CD8-positive, alpha-beta memory T cell (primary cell): ENCODE data around the gene DNAJC8. TPM values are rescaled to one million over a fixed set of nuclear protein-coding genes. Genes with fewer than 3 reads are reported as not detected.

Experiments used
- CTCF ChIA-PET: fragments of 350-600 bp; sonication (Branson Sonifier 250); formaldehyde crosslinking; loops from one replicate; lab custom pipeline; 2021; ENCODE audit warnings: antibody characterized with exemption; lab: Charles Lee
- POLR2A ChIA-PET: fragments of 350-600 bp; sonication (Branson Sonifier 250); formaldehyde crosslinking; loops from one replicate; lab custom pipeline; 2021; ENCODE audit warnings: antibody characterized with exemption; lab: Charles Lee
- DNase-seq, 5 donors: peaks; one replicate each; pipeline versions ENCODE4 v3.0.0 to v3.0.0-alpha.2; 2020 to 2022; ENCODE audit warnings: mixed read lengths in 1 of 5
- H3K27ac ChIP-seq: one replicate; pipeline ENCODE4 v1.7.0; 2013; ENCODE audit warnings: low read depth, mild to moderate bottlenecking, low read length, moderate library complexity
- H3K27me3 ChIP-seq: 2 replicates; pipeline ENCODE4 v1.7.0; 2013; ENCODE audit warnings: low read length, mild to moderate bottlenecking; ENCODE audit not compliant: insufficient read depth, poor library complexity, severe bottlenecking
- H3K36me3 ChIP-seq: 2 replicates; pipeline ENCODE4 v1.7.0; 2013; ENCODE audit warnings: mild to moderate bottlenecking, low read length, moderate library complexity; ENCODE audit not compliant: insufficient read depth
- H3K4me1 ChIP-seq: 2 replicates; pipeline ENCODE4 v1.7.0; 2013; ENCODE audit warnings: mild to moderate bottlenecking, low read length, moderate library complexity; ENCODE audit not compliant: insufficient read depth
- H3K4me3 ChIP-seq: 2 replicates; pipeline ENCODE4 v1.7.0; 2013; ENCODE audit warnings: mild to moderate bottlenecking, low read length
- H3K9me3 ChIP-seq: 2 replicates; pipeline ENCODE4 v1.7.0; 2013; ENCODE audit warnings: mild to moderate bottlenecking, low read length
- H3K27ac Mint-ChIP-seq, 8 donors: one replicate each; pipeline ENCODE4 v1.8.0; 2020 to 2021; ENCODE audit warnings: mixed read lengths in 8 of 8, mild to moderate bottlenecking in 6 of 8, inconsistent platforms in 3 of 8, moderate library complexity in 3 of 8
- H3K27me3 Mint-ChIP-seq, 2 donors: one replicate each; pipeline ENCODE4 v1.8.0; 2020 to 2021; ENCODE audit warnings: mixed read lengths in 2 of 2, mild to moderate bottlenecking in 1 of 2, moderate library complexity in 1 of 2
- H3K36me3 Mint-ChIP-seq, 3 donors: one replicate each; pipeline ENCODE4 v1.8.0; 2020 to 2021; ENCODE audit warnings: mixed read lengths in 3 of 3, inconsistent platforms in 1 of 3, mild to moderate bottlenecking in 1 of 3
- H3K4me1 Mint-ChIP-seq, 3 donors: one replicate each; pipeline ENCODE4 v1.8.0; 2020 to 2021; ENCODE audit warnings: mixed read lengths in 3 of 3, inconsistent platforms in 1 of 3, mild to moderate bottlenecking in 1 of 3
- H3K4me3 Mint-ChIP-seq, 7 donors: one replicate each; pipeline ENCODE4 v1.8.0; 2020 to 2021; ENCODE audit warnings: mixed read lengths in 7 of 7, mild to moderate bottlenecking in 6 of 7, moderate library complexity in 4 of 7, inconsistent platforms in 2 of 7
- H3K9me3 Mint-ChIP-seq, 5 donors: one replicate each; pipeline ENCODE4 v1.8.0; 2020 to 2022; ENCODE audit warnings: mixed read lengths in 5 of 5, mild to moderate bottlenecking in 3 of 5, moderate library complexity in 2 of 5, inconsistent platforms in 1 of 5
- polyA plus RNA-seq: library from polyadenylated mRNA; unstranded; fragments of 300-500 nt; fragmentation: Illumina TruSeq; gene quantifications from one replicate; pipeline ENCODE4 v1.2.3, GENCODE V29; 2021
- total RNA-seq, 2 experiments: library from RNA; stranded (reverse); gene quantifications; one replicate each; pipeline ENCODE4 v1.2.3, GENCODE V29; 2021

DNAJC8 gene
- total and polyA plus RNA-seq, 3 experiments from 2014 or later = 98.4 to 172 (median 104) TPM

DNA sequence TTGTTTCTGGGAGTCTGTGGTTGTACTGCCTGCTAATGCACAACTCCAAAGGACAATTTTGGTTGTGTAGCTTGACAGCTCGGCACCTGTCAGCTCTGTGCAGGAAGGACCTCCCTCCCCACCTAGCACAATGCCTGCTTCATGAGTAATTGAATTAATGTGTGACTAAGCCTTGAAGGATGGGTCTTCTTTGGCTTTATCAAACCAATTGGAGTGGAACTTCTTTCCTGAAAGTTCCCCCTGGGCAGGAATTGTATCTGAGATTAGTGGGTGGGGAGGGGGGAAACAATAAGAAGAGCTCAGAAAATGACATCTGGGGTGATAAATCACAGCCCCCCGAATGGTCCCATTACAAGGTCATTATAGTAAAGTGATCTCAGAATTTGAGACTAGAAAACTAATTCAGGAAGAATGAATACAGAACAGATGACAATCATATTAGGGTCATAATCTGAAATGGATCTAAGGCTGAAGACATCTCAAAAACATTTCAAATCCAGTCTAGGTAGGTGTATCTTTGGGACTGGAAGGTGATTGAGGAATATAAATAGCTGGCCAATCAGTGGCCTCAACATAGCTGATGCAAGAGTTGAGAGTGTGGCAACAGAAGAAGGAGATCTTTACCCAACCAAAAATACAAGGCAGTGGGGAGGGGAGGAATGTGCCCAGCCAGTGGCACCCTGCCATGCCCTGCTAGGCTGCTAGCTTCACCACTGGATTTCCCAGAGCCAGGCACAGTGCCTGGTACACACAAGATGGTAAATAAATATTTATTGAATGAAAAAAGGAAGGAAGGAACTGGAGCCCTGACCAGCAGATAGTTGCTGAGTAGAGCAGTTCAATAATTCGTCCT lies 16.4 kb upstream of the DNAJC8 start:
- no peaks in the 10 kb centered on the region for H3K9me3 ChIP-seq
- Mint-ChIP-seq H3K9me3 (no peaks in the 10 kb centered on the region), H3K27me3 (no peaks in the 10 kb centered on the region), H3K4me3 (peak overlapping the region; percentile 50 to 86 (median 84)), H3K27ac (peak overlapping the region; percentile 39 to 99 (median 92)), H3K4me1 (peaks cover 37 to 45% (median 44%) of the 10 kb centered on the region in 3 donors), H3K36me3 (peaks cover 0 to 2% (median 0%) of the 10 kb centered on the region in 3 donors)
- CTCF ChIA-PET = interaction anchor here (0.6 to 4.9 kb wide), 45 partner anchors 9 to 633 kb away, joined by 3 to 38 read pairs (median 5); partner anchors contain the start of genes ATP5IF1, DNAJC8, EYA3 and MED18
- DNase-seq = no peak
- H3K27me3 ChIP-seq = no peaks in the 10 kb centered on the region
- H3K4me1 ChIP-seq = peaks cover 46% of the 10 kb centered on the region
- POLR2A ChIA-PET = interaction anchor here (0.8 to 5.5 kb wide), 7 partner anchors 10 to 332 kb away, joined by 3 to 66 read pairs (median 13); partner anchors contain the start of genes ATP5IF1, MED18, RCC1 and SESN2
- no peaks in the 10 kb centered on the region for H3K36me3 ChIP-seq
- H3K27ac ChIP-seq = peak overlapping the region; percentile 28
- peak overlapping the region; percentile 17 for H3K4me3 ChIP-seq

GRCh38 chr1:28248273-28249012 lies 15.6 kb upstream of the DNAJC8 start:
- H3K27me3 Mint-ChIP-seq = no peaks in the 10 kb centered on the region
- H3K36me3 Mint-ChIP-seq = peaks cover 0 to 2% (median 0%) of the 10 kb centered on the region in 3 donors
- H3K27me3 ChIP-seq = no peaks in the 10 kb centered on the region
- peak overlapping the region; percentile 50 to 89 (median 84) for H3K4me3 Mint-ChIP-seq
- peak overlapping the region; percentile 76 for H3K4me3 ChIP-seq
- peak overlapping the region; percentile 88 for H3K27ac ChIP-seq
- H3K4me1 Mint-ChIP-seq = peaks cover 43 to 53% (median 51%) of the 10 kb centered on the region in 3 donors
- peaks cover 54% of the 10 kb centered on the region for H3K4me1 ChIP-seq
- H3K27ac Mint-ChIP-seq = peak overlapping the region; percentile 88 to 99 (median 95)
- ChIA-PET POLR2A (interaction anchor here (1.1 to 5.5 kb wide), 7 partner anchors 8 to 333 kb away, joined by 3 to 66 read pairs (median 13); partner anchors contain the start of genes ATP5IF1, MED18, RCC1 and SESN2), CTCF (interaction anchor here (0.6 to 4.9 kb wide), 47 partner anchors 9 to 634 kb away, joined by 3 to 38 read pairs (median 5); partner anchors contain the start of genes ATP5IF1, DNAJC8, EYA3 and MED18)
- H3K9me3 Mint-ChIP-seq = no peaks in the 10 kb centered on the region
- no peaks in the 10 kb centered on the region for H3K9me3 ChIP-seq
- H3K36me3 ChIP-seq = no peaks in the 10 kb centered on the region
- DNase-seq = peak; percentile 71 to 85 (median 75)

DNA sequence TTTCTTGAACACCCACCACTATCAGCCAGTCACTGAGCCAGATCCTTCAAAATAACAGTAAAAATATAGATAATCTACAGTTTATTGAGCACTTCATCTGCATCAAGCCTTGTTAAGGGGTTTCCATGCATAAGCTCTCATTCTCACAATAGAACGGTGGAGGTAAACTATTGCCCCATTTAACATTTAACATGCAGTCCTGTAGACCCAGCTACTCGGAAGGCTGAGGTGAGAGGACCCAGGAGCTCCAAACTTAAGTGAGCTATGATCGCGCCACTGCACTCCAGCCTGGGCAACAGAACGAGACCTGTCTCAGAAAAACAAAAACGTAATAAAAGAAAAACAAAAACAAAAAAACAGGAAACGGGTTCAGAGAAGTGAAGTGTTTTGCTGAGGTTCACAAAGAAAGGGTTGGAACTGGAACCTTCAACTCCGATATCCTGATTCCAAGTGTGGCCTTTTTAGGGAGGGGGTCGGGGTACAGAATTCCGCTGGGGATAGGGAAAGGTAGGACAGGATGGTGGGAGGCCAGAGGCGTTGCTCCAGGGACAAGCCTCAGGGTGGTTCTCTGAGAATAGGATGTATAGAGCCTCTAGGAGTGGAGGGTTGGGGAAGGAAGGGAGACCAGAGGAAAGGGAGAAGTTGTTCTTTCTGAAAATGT lies 14.9 kb upstream of the DNAJC8 start:
- Mint-ChIP-seq H3K4me1 (peaks cover 47 to 59% (median 57%) of the 10 kb centered on the region in 3 donors), H3K36me3 (peaks cover 0 to 2% (median 0%) of the 10 kb centered on the region in 3 donors), H3K9me3 (no peaks in the 10 kb centered on the region), H3K27me3 (no peaks in the 10 kb centered on the region), H3K27ac (peak overlapping the region; percentile 88 to 99 (median 95)), H3K4me3 (peak overlapping the region; percentile 84 to 93 (median 86))
- no peak for DNase-seq
- Histone ChIP-seq H3K27me3 (no peaks in the 10 kb centered on the region), H3K27ac (peak overlapping the region; percentile 88), H3K4me3 (peak overlapping the region; percentile 76), H3K36me3 (no peaks in the 10 kb centered on the region), H3K9me3 (no peaks in the 10 kb centered on the region), H3K4me1 (peaks cover 61% of the 10 kb centered on the region)
- POLR2A ChIA-PET = interaction anchor here (0.5 to 5.5 kb wide), 6 partner anchors 8 to 333 kb away, joined by 3 to 66 read pairs (median 17); partner anchors contain the start of genes ATP5IF1, MED18 and SESN2
- CTCF ChIA-PET = interaction anchor here (0.7 to 4.9 kb wide), 34 partner anchors 10 to 634 kb away, joined by 3 to 38 read pairs (median 5); partner anchors contain the start of genes ATP5IF1, DNAJC8, EYA3 and MED18

- no peaks in the 10 kb centered on the region for H3K9me3 ChIP-seq
- peak overlapping the region; percentile 84 to 93 (median 86) for H3K4me3 Mint-ChIP-seq
- no peaks in the 10 kb centered on the region for H3K27me3 ChIP-seq
- peaks cover 0 to 2% (median 0%) of the 10 kb centered on the region in 3 donors for H3K36me3 Mint-ChIP-seq
- no peaks in the 10 kb centered on the region for H3K36me3 ChIP-seq
- H3K4me1 Mint-ChIP-seq = peaks cover 48 to 60% (median 58%) of the 10 kb centered on the region in 3 donors
- POLR2A ChIA-PET = interaction anchor here (0.5 to 5.5 kb wide), 12 partner anchors 10 to 668 kb away, joined by 3 to 66 read pairs (median 4); partner anchors contain the start of genes ATP5IF1, EPB41, MED18 and SESN2
- H3K27ac ChIP-seq = peak overlapping the region; percentile 93
- H3K4me1 ChIP-seq = peaks cover 62% of the 10 kb centered on the region
- no peaks in the 10 kb centered on the region for H3K27me3 Mint-ChIP-seq
- no peaks in the 10 kb centered on the region for H3K9me3 Mint-ChIP-seq
- DNase-seq = peak in 4 of 5 donors; percentile 31 to 87 (median 77)
- H3K4me3 ChIP-seq = peak overlapping the region; percentile 76
- CTCF ChIA-PET = interaction anchor here (1.3 to 4.9 kb wide), 6 partner anchors 9 to 157 kb away, joined by 3 to 38 read pairs (median 6); partner anchors contain the start of genes ATP5IF1, EYA3 and MED18
- peak overlapping the region; percentile 88 to 99 (median 95) for H3K27ac Mint-ChIP-seq
These were observed 13.6 kb upstream of the DNAJC8 start for GRCh38 chr1:28246427-28246832.

DNA sequence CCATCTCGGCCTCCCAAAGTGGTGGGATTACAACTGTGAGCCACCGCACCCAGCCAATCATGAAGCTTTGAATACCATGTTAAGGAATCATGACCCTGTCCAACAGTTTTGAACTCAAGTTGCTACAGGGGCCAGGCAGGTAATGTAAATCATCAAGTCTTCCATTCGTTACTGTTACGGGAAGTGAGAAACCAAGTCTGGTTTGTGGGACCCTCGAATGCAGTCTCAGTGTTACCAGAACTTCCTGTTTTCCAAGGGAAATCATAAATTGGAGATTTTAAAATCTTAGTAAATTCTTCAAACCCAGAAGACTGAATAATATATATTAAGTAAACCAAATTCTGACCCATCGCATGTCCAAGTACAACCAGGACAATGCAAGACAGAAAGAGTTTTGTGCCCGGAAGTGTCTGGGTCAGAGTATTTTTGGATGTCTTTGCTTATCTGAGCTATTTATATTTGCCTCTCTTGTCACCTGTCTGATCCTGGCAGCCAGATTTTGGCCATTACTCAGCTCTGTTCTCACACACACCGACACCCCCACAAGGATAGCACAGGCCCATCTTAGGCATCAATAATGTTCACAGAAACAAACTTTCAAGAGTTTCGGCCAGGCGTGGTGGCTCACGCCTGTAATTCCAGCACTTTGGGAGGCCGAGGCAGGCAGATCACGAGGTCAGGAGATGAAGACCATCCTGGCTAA lies 11.9 kb upstream of the DNAJC8 start:
- peak overlapping the region; percentile 74 to 100 (median 95) for H3K27ac Mint-ChIP-seq
- H3K27me3 Mint-ChIP-seq = no peaks in the 10 kb centered on the region
- H3K4me1 Mint-ChIP-seq = peaks cover 48 to 57% (median 56%) of the 10 kb centered on the region in 3 donors
- Histone ChIP-seq H3K9me3 (no peaks in the 10 kb centered on the region), H3K4me1 (peaks cover 59% of the 10 kb centered on the region), H3K27ac (no peak overlapping the region), H3K4me3 (no peak overlapping the region), H3K36me3 (no peaks in the 10 kb centered on the region), H3K27me3 (no peaks in the 10 kb centered on the region)
- peak overlapping the region in 6 of 7 donors; percentile 77 to 84 (median 80) for H3K4me3 Mint-ChIP-seq
- H3K36me3 Mint-ChIP-seq = peaks cover 0 to 6% (median 0%) of the 10 kb centered on the region in 3 donors
- no peaks in the 10 kb centered on the region for H3K9me3 Mint-ChIP-seq
- ChIA-PET POLR2A (interaction anchor here (0.7 to 5.5 kb wide), 4 partner anchors 9 to 153 kb away, joined by 3 to 66 read pairs (median 14); partner anchors contain the start of genes ATP5IF1 and MED18), CTCF (interaction anchor here (0.6 to 4.9 kb wide), 4 partner anchors 7 to 133 kb away, joined by 3 to 38 read pairs (median 4); partner anchors contain the start of gene ATP5IF1)
- no peak for DNase-seq

GRCh38 chr1:28243685-28244311 lies 11.0 kb upstream of the DNAJC8 start:
- ChIA-PET CTCF (interaction anchor here (1.1 kb wide), 1 partner anchor 16 kb away, joined by 3 read pairs; no protein-coding TSS in a partner anchor), POLR2A (interaction anchor here (0.6 to 5.5 kb wide), 4 partner anchors 8 to 152 kb away, joined by 3 to 66 read pairs (median 3); partner anchors contain the start of gene ATP5IF1)
- H3K27ac ChIP-seq = no peak overlapping the region
- Mint-ChIP-seq H3K9me3 (no peaks in the 10 kb centered on the region), H3K27me3 (no peaks in the 10 kb centered on the region), H3K36me3 (peaks cover 0 to 10% (median 0%) of the 10 kb centered on the region in 3 donors), H3K4me3 (peak overlapping the region; percentile 50 to 84 (median 71)), H3K4me1 (peaks cover 40 to 51% (median 48%) of the 10 kb centered on the region in 3 donors), H3K27ac (peak overlapping the region; percentile 74 to 98 (median 88))
- no peaks in the 10 kb centered on the region for H3K36me3 ChIP-seq
- peaks cover 50% of the 10 kb centered on the region for H3K4me1 ChIP-seq
- H3K4me3 ChIP-seq = no peak overlapping the region
- peak in 1 of 5 donors; percentile 43 for DNase-seq
- H3K27me3 ChIP-seq = no peaks in the 10 kb centered on the region
- no peaks in the 10 kb centered on the region for H3K9me3 ChIP-seq
